ENCODE data around the gene CCDC157.

CCDC157 gene

DNA sequence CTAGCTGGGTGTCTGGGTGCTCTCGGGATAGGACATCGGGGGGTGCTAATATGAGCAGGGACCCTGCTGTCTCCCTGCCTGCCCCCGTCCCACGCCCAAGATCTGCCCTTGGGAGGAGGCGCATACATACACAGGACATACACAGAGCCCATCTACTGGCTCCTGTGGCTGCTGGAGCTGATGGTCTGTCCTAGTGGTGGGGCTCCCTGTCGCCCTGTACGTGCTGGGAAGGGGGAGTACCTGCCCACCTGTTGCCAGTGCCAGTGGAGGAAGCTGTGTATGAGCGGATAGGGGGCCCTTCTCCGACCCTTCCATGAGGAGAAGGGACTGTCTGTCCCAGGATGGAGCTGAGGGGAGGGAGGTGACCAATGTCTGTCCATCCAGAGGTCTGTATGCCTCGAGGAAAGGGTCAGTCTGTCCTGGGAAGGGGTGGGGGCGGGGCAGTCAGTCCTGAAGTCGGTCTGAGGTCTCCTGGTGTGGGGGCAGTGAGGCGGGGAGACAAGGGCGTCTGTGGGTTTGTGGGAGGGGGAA is 31.0 kb upstream of the CCDC157 start:
- no peak for DNase-seq (ENCODE audit: low read depth)
- peak overlapping the region; percentile 79 for H3K4me3 ChIP-seq (ENCODE audit: control insufficient read depth, low read depth, low read length)
- TF ChIP-seq, protein P1, sequence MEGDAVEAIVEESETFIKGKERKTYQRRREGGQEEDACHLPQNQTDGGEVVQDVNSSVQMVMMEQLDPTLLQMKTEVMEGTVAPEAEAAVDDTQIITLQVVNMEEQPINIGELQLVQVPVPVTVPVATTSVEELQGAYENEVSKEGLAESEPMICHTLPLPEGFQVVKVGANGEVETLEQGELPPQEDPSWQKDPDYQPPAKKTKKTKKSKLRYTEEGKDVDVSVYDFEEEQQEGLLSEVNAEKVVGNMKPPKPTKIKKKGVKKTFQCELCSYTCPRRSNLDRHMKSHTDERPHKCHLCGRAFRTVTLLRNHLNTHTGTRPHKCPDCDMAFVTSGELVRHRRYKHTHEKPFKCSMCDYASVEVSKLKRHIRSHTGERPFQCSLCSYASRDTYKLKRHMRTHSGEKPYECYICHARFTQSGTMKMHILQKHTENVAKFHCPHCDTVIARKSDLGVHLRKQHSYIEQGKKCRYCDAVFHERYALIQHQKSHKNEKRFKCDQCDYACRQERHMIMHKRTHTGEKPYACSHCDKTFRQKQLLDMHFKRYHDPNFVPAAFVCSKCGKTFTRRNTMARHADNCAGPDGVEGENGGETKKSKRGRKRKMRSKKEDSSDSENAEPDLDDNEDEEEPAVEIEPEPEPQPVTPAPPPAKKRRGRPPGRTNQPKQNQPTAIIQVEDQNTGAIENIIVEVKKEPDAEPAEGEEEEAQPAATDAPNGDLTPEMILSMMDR (IDR thresholded peaks at IDR 0.05; ENCODE audit: control insufficient read depth, insufficient read depth, low read depth, low read length, missing control alignments): no peak

DNA sequence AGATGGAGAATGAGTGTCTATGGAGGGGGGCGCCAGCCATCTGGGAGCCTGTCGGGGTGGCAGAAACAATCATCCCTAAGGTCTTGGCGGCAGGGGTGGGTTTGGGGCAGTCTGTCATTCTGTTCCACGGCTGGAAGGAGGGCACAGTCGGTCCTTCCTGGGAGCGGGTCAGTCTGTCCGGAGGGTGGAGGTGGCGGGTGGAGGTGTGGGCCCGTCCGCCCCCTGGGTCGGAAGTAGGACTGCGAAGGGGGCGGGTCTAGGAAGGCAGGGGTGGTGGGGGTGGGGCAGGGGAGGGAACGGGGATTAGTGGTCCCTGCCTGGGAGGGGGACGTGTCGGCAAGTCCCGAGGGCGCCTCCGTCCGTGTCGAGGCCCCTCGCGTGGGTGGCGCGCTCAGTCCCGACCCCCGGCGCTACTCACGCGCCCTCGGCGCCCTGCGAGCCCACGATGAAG is 30.5 kb upstream of the CCDC157 start:
- DNase-seq (ENCODE audit: low read depth): no peak
- peak overlapping the region; percentile 79 for H3K4me3 ChIP-seq (ENCODE audit: control insufficient read depth, low read depth, low read length)
- TF ChIP-seq, protein P1 (IDR thresholded peaks at IDR 0.05; ENCODE audit: control insufficient read depth, insufficient read depth, low read depth, low read length, missing control alignments): no peak

DNA sequence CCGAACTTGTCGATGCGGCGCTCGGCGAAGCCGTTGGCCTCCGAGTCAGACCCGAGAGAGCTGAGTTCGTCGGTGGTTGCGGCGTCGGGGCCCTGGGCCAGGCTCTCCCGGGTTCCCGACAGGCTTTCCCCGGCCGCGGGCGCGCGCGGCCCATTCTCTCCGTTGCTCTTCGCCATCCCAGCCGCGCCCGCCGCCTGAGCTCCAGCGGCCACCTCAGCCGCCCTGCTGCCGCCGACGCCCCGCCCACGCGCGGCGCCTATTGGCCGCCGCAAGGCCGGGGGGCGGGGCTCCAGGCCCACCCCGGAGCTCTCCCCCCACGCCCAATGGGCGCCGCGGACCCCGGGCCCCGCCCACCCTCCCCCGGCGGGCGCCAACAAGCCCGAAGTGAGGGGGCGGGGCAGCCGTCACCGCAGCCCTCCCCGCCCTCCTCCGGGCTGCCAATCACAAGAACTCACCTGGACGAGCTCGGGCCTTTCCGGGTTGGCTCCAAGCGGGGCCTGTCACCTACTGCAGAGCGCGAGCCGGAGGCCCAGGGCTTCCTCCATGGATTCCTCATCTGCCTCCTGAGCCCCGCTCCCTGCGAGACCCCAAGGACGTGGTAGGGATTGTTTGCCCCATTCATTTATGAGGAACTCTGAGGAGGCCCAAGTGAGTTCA is 30.0 kb upstream of the CCDC157 start, which contains the start of gene TBC1D10A:
Gene TBC1D10A, minus strand, starts transcription at position 236 of the 657 bp plus-strand sequence. Its CDS starts 60 bp downstream, at position 176.
- DNase-seq (ENCODE audit: low read depth): no peak
- TF ChIP-seq, protein P1 (IDR thresholded peaks at IDR 0.05; ENCODE audit: control insufficient read depth, insufficient read depth, low read depth, low read length, missing control alignments): no peak
- H3K4me3 ChIP-seq (ENCODE audit: control insufficient read depth, low read depth, low read length): peak within 1 kb of the TSS; percentile 79

DNA sequence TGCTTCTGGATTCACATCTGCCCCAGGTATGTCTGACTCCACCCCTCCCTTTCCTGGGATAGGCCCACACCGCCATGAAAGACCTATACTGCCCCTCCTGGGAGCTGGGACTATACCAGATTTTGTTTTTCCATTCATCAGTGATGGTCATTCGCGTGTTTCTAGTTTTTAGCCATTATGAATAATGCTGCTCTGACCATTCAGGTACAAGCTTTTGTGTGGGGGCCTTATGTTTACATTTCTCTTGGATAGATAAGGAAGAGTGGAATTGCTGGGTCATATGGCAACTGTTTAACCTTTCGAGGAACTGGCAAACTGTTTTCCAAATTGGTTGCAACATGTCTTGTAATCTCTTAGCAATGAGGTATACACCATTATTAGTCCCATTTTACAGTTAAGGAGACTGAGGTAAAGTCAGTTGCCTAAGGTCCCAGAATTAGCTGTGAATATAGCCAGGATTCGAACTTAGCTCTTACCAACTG is 28.9 kb upstream of the CCDC157 start:
- TF ChIP-seq, protein P1 (IDR thresholded peaks at IDR 0.05; ENCODE audit: control insufficient read depth, insufficient read depth, low read depth, low read length, missing control alignments): no peak
- no peak overlapping the region for H3K4me3 ChIP-seq (ENCODE audit: control insufficient read depth, low read depth, low read length)
- no peak for DNase-seq (ENCODE audit: low read depth)

DNA sequence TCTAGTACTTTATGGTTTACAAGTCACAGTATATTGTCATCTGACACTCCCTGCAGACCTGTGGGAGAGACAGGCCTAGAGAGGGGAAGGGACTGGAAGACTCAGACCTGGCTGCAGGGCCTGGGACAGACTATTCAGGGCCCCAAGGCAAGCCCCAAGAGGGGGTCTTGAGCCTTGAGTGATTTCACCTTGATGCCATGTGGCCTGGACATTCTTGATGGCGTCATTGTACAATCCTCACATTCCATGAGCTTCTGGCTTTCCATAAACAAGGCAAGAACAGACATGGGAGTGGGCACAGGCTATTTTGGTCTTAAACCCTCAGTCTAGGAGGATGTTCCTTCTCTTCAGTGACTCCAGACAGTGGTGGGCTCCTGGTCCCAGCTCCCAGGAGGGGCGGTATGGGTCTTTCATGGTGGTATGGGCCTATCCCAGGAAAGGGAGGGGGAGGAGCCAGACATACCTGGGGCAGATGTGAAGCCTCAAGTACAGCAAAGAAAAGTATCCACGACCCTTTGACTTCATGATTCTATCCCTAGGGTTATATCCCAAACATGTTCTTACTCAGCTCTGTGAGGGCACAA is 28.2 kb upstream of the CCDC157 start:
- TF ChIP-seq, protein P1 (IDR thresholded peaks at IDR 0.05; ENCODE audit: control insufficient read depth, insufficient read depth, low read depth, low read length, missing control alignments): no peak
- H3K4me3 ChIP-seq (ENCODE audit: control insufficient read depth, low read depth, low read length): no peak overlapping the region
- DNase-seq (ENCODE audit: low read depth): no peak

DNA sequence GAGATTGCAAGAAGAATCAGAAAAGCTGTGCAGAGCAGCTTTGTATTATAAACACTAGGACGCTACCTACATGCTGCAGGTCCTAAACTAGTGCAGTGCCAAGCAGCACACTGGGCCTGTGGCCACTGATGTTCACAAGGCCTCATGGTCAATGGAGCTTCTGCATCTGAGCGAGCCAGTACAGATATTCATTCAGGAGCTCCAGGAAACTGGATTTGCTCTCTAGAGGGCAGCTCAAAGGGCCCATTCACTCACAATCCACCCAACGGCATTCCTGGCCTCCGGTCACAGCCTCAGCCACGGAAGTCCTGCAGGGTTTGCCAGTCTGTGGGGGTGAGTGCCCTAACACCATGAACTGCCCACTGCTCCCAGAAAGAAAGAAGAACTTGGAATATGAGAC is 24.3 kb upstream of the CCDC157 start:
- no peak for DNase-seq (ENCODE audit: low read depth)
- no peak overlapping the region for H3K4me3 ChIP-seq (ENCODE audit: control insufficient read depth, low read depth, low read length)
- TF ChIP-seq, protein P1 (IDR thresholded peaks at IDR 0.05; ENCODE audit: control insufficient read depth, insufficient read depth, low read depth, low read length, missing control alignments): no peak

All from AG09309 (cell line).